HG03558 (cell line): ENCODE results near the gene GALNS.
"Not testable (repeated sequence)": the region's sequence is repeated elsewhere in the genome, so short reads cannot be mapped to it uniquely, and the experiment has no call there.

Experiments used
- ATAC-seq: cut with Tn5 transposase; IDR thresholded peaks from one replicate; pipeline ENCODE4 v1.9.1; 2021; ENCODE audit warnings: moderate number of reproducible peaks; ENCODE audit not compliant: unreplicated experiment; ENCODE audit errors: extremely low read depth

GALNS gene

GRCh38 chr16:88889702-88890352 lies 33.1 kb upstream of the GALNS start:
- ATAC-seq, result not testable (repeated sequence)

GRCh38 chr16:88888461-88889387 lies 32.0 kb upstream of the GALNS start:
- ATAC-seq, result no peak

DNA sequence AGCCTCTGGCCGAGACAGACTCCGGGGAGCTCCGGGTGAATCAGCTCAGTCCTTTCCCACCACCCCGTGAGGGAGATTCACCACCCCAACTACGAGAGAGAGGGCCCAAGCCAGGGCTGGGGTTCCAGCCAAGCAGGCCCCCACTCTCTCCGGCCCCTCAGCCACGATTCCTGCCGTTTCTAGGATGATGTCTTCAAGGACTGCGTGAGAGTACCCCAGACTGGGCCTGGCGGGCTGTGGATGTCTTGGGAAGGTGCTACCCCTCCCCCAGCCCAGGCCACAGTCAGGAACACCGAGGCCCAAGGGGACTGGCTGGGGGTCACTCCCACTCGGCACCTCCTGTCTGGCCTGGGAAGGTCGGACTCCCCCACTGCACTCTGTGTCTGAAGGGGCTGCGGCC lies 31.3 kb upstream of the GALNS start:
- no peak for ATAC-seq

DNA sequence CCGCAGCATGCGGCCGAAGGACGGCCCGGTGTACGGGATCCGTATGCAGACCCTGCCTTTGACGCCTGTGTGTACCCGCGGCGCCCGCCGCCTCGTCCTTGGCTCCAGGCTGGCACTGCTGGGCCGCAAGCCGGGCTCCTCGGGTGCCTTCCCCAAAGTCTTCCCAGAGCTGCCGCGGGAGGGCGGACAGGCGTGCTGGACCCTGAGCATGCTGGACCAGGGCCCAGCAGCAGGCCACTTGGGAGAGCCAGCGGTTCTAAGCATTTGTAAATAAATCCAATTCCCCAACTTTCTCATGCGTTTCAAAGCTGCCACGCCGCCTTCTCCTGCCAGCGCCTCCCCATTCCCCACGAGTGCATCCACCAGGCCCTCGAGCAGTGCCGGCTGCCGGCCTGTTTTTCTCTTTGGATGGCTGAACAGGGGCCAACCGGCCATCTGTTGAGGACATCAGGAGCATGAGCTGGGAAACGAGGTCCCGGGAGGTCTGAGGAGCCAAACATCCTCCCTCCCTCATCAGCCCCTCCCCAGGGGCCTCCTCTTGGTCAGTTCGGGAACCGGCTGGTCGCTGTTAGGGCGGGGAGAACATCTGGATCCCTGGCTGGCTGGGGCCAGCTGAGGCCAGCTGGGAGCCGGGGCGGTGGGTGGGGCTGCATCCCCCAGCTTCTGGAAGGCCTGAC lies 30.2 kb upstream of the GALNS start:
- ATAC-seq, result no peak

GRCh38 chr16:88886420-88886844 lies 29.7 kb upstream of the GALNS start:
- no peak for ATAC-seq

DNA sequence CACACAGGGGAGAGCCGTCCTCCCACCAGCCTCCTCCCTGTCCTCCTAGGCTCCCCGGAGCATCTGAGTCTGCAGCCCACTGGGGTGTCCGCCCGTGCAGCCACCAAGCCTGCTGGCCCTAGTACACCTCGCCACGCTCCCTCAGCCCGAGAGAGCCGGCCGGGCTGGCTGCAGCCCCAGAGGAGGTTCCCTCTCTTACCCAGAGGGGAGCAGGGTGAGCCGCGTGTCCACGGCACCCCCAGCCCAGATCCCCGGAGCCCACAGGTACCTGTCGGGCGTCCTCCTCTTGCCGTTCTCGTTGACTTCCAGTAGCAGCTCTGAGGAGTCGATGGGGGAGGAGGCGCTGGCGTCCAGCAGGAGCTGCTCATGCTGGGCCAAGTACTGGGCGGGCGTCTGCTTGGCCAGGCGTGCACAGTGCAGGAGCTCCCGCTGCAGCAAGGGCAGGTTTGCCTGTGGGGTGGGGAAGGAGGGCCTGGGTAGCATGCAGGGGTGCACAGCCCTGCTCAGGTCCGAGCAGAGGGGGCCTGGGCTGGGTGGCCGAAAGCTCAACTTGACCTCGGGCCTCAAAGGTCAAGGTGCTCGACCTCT lies 29.0 kb upstream of the GALNS start:
- ATAC-seq, result no peak

DNA sequence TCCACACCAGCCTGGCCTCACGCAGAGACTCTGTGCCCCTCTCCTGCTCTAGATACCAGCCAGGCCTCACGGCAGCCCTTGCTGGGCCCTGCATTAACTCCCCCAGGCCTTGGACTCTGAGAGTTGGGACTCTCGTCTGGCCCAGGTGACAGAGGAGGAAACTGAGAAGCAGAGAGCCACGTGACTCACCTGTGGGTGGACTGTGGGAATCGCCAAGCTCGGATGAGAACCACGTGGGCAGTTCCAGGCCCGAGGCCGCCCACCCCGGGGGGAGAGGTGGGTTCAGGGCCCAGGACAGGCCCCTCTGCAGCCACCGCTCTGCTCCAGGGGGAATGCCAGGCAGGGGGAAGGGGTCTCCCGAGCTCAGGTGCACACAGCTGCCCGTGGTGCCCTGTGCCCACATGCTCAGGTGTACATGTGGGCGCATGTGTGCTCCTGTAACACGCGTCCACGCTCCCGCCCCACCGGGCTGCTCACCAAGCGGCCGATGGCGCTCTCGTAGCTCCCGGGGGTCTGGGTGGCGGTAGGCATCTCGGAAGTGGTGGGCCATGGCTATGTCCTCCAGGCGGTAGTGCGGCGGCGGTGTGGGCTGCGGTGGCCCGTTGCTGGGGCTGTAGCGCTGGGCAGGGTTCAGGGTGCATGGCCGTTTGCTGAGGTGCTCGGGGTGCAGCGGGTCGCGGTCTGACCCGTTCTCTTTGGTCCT lies 28.0 kb upstream of the GALNS start:
- ATAC-seq, result no peak

- no peak for ATAC-seq
Observed at GRCh38 chr16:88883946-88884345, 27.2 kb upstream of the GALNS start.

DNA sequence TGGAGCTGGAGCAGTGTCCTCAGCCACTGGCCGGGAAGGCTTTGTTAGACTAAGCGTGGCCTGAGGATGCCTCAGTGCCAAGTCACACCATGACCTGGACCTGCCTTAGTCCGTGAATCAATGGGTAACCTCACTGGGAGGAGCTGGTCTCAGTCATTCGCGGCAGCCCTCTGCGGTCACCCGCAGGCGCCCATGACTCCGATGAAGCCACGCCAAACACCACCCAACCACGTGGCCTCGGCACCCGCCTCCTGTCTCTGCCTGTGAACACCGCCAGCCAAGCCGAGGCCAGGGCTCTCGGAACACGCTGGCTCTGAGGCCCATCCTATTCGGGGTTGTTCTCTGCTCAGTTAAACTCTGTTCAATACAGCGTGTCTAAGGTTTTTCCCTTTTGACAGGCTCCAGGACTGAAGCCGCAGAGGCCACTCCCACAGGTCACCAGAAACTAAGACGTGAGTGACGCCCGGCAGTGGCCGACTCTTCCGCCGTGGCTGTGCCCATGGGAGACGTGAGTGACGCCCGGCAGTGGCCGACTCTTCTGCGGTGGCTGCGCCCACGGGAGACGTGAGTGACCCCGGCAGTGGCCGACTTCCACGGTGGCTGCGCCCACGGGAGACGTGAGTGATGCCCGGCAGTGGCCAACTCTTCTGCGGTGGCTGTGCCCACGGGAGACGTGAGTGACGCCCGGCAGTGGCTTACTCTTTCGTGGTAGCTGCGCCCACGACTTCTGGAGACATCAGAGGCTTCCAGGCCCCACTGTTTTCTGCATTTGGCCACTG lies 26.6 kb upstream of the GALNS start:
- no peak for ATAC-seq

GRCh38 chr16:88882358-88883030 lies 25.7 kb upstream of the GALNS start:
- ATAC-seq, result no peak

GRCh38 chr16:88881675-88882357 lies 25.1 kb upstream of the GALNS start:
- no peak for ATAC-seq

DNA sequence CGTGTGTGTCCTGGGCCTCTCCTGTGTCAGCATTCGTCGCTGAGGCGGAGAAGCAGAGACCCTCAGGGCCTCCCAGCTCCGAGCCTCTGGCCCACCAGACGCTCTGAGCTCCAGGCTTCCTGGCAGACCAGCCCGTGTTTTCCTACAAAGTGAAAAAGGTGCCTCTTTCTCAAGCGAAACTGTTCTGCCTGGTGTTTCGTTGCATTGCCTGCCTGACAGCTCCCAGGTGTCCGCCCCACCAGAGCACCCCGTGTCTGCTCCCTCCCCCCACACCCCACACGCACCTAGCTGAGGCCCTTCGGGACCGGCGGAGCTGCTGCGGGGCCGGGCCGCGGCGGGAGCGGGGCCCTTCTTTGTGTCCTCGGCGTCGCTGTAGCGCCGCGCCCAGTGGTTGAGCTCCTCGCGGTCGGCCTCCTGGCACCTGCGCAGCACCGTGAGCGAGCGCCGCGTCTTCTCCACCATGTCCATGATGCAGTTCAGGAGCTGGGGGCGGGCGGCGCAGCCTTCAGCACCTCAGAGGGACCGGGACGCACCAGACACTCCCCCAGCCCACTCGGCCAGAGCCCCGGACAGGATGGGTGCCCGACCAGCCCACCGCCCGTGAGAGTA lies 24.4 kb upstream of the GALNS start:
- ATAC-seq, result no peak

GRCh38 chr16:88880226-88881006 lies 23.7 kb upstream of the GALNS start:
- ATAC-seq, result no peak

GRCh38 chr16:88879788-88880055 lies 23.0 kb upstream of the GALNS start:
- ATAC-seq, result no peak

- no peak for ATAC-seq
Observed at GRCh38 chr16:88878967-88879787, 22.4 kb upstream of the GALNS start.

DNA sequence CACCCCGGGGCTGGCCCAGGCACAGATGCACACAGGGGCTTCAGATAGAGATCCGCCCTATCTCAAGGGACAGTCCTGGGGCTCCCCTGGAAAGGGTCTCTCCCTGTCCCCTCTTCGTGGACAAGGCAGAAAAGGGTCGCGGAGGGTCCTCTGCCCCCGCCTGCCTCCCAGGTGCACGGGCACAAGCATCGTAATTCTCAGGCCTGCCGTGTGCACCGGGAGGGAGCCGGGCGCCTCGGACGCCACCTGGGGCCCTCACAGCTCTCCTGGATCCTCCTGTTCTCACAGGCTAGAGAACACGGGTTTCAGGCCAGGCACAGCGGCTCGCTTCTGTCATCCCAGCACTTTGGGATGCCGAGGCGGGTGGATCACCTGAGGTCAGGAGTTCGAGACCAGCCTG lies 21.6 kb upstream of the GALNS start:
- ATAC-seq, result no peak
